ENCODE results near the gene ATP1A4. TPM values are rescaled to one million over a fixed set of nuclear protein-coding genes. Genes with fewer than 3 reads are reported as not detected.
A peak's percentile ranks its signal among the peaks of the same experiment; 100 is the strongest.

The ATP1A4 gene
- total and polyA plus RNA-seq, 2 of the 8 experiments (the other 6 are each of a cell fraction or from before 2014, with no cell fraction given), result 0.48 to 0.61 TPM

DNA sequence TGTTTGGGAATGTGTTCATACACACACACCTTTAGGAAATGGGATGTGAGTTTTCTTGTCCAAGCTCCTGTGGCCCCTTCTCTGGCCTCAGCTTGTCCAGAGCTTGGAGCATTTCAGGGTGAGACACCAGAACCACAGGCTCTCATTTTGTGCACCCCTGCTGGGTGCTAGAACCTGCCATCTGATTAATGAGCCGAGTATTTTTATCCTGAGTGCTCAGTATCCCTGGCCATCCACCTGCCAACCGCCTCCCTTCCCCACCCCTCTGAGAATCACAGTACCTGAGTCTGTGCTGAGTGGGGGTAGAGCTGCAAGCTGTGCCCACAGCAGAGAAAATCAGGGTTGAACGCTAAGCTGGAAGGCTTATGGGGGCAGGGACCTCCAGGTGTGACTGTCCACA, 40.4 kb downstream of the ATP1A4 start:
- DNase-seq (ENCODE audit: low read depth in 1 of 2, low spot score in 2 of 2) (no peak), FAIRE-seq (no peak)
- 95% methylated on average over 3 of the region's 3 CpGs; no CpG with 5 or more reads in 1 of the 2 experiments for WGBS, 2 experiments (ENCODE audit: extremely low coverage in 1 of 2, insufficient coverage in 1 of 2, insufficient read length in 1 of 2, insufficient replicate concordance in 2 of 2, low coverage in 1 of 2, low lambda C conversion rate in 2 of 2, missing lambda C conversion rate in 1 of 2)
- Histone ChIP-seq H3K56ac (replicated peaks; ENCODE audit: insufficient read length, low read depth, low read length) (no peak overlapping the region), H3K18ac (ENCODE audit: extremely low read depth, low read length) (no peak overlapping the region), H2BK5ac (ENCODE audit: low read depth, low read length) (peak overlapping the region; percentile 73; the same call in 1 of the 2 replicates), H3K4me1 (replicated peaks in 1 of 4; ENCODE audit: control insufficient read depth in 3 of 4, insufficient read depth in 4 of 4, low read length in 3 of 4) (peaks cover 3 to 26% (median 8%) of the 10 kb centered on the region in 4 experiments; a peak in 6 of 7 replicates), H2AK5ac (ENCODE audit: low read depth, low read length) (peak overlapping the region; percentile 91; the same call in 1 of the 2 replicates), H3K79me1 (ENCODE audit: low read depth, low read length) (peaks cover 4% of the 10 kb centered on the region; the same call in 1 of the 2 replicates), H2BK15ac (ENCODE audit: low read length) (peak overlapping the region; percentile 73; the same call in 1 of the 2 replicates), H3K23ac (ENCODE audit: insufficient read length) (no peak overlapping the region), H4K5ac (ENCODE audit: insufficient read length, low read depth, low read length) (no peak overlapping the region), H4K20me1 (replicated peaks in 1 of 2; ENCODE audit: control insufficient read depth in 1 of 2, insufficient read depth in 2 of 2, low read length in 2 of 2) (peaks cover 0 to 9% of the 10 kb centered on the region in 2 experiments), H3K9ac (replicated peaks in 1 of 4; ENCODE audit: extremely low read depth in 1 of 4, low read depth in 3 of 4, low read length in 3 of 4) (no peak overlapping the region), H3K27ac (ENCODE audit: low read depth, low read length) (no peak overlapping the region), H4K91ac (replicated peaks; ENCODE audit: insufficient read length, low read length) (peak overlapping the region; percentile 49), H3K14ac (ENCODE audit: insufficient read length) (no peak overlapping the region), H2BK12ac (ENCODE audit: low read depth, low read length) (peak overlapping the region; percentile 98), H2BK20ac (ENCODE audit: low read length) (no peak overlapping the region; the same call in 1 of the 2 replicates), H2AFZ (ENCODE audit: low read length) (no peak overlapping the region), H3K4ac (replicated peaks; ENCODE audit: insufficient read length, low read depth, low read length) (peak overlapping the region; percentile 75), H3K4me2 (ENCODE audit: insufficient read depth in 1 of 2, low read depth in 2 of 2, low read length in 2 of 2) (no peak overlapping the region), H3K23me2 (ENCODE audit: low read depth, low read length) (peaks cover 10% of the 10 kb centered on the region), H3K36me3 (ENCODE audit: control insufficient read depth in 2 of 4, insufficient read depth in 4 of 4, low read length in 3 of 4) (no peaks in the 10 kb centered on the region; a peak in 1 of 8 replicates), H3K27me3 (replicated peaks in 1 of 4; ENCODE audit: control insufficient read depth in 3 of 4, extremely low read depth in 1 of 4, insufficient read depth in 3 of 4, low read length in 3 of 4) (no peaks in the 10 kb centered on the region; a peak in 1 of 7 replicates), H2BK120ac (replicated peaks; ENCODE audit: low read depth, low read length) (peak overlapping the region; percentile 74), H4K8ac (ENCODE audit: extremely low read depth, insufficient read depth, low read length) (no peak overlapping the region; the same call in none of the 2 replicates), H3K79me2 (ENCODE audit: control insufficient read depth in 1 of 2, insufficient read depth in 2 of 2, low read length in 2 of 2) (no peaks in the 10 kb centered on the region), H3K9me3 (ENCODE audit: insufficient read depth in 2 of 2, low read depth in 1 of 2, low read length in 1 of 2) (no peaks in the 10 kb centered on the region), H3K4me3 (ENCODE audit: extremely low read depth in 1 of 4, insufficient read depth in 2 of 4, low read depth in 3 of 4, low read length in 4 of 4) (no peak overlapping the region)
- ChIA-PET POLR2A (ENCODE audit: partially characterized antibody) (interaction anchor here (1.0 to 5.9 kb wide), 7 partner anchors 15 to 75 kb away, joined by 3 to 61 read pairs (median 7); partner anchors contain the start of gene PEA15), CTCF (ENCODE audit: partially characterized antibody) (interaction anchor here (1.2 to 8.6 kb wide), 20 partner anchors 11 to 185 kb away, joined by 3 to 195 read pairs (median 10); partner anchors contain the start of genes ATP1A2, KCNJ9 and PEA15)
- no peak for TF ChIP-seq CHD2 (IDR thresholded peaks at IDR 0.05; ENCODE audit: low read length)
- no peak for TF ChIP-seq EZH2 (IDR thresholded peaks at IDR 0.05; ENCODE audit: low read depth, low read length, severe bottlenecking)
- TF ChIP-seq, protein P1, sequence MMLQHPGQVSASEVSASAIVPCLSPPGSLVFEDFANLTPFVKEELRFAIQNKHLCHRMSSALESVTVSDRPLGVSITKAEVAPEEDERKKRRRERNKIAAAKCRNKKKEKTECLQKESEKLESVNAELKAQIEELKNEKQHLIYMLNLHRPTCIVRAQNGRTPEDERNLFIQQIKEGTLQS (IDR thresholded peaks at IDR 0.05; ENCODE audit: insufficient read depth, low read depth, low read length), result no peak
- TF ChIP-seq PHF8 (conservative IDR thresholded peaks at IDR 0.05; ENCODE audit: low read depth, low read length), result no peak
